ENCODE results near the gene CECR2. TPM values are rescaled to one million over a fixed set of nuclear protein-coding genes. Genes with fewer than 3 reads are reported as not detected.

Gene CECR2
- total and polyA plus RNA-seq, 2 experiments from 2014 or later = 0.10 TPM; not detected in 1

DNA sequence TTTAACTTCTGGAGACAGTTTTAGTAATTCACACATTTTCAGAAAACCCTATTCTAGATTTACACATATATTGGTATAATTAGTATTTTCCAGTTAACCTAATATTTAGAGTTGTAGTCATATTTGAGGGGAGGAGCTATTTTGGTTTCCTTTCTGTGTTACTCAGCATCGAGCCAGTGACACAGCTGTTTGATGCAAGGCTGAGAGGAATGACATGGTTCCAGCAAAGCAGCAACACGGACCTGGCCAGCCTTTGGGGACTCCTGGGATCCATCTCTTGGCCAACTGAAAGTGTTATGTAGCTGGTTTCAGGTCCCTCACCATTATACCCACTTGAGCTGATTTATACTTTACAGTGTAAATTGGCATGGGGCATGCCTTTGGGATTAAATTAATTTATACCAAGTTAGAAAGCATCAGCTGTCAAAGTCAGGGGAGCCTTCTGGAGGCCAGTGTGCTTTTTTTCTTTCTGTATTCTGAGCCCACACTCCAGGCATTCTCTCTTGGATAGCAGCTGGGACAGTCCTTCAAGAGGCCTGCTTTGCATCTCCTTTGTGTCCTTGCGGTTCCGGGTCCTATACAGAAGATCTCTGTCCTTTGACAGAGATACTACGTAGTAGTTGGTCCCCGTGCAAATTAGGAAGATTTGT lies 102.8 kb downstream of the CECR2 start:
- no peak overlapping the region for H3K4me2 ChIP-seq (ENCODE audit: unreplicated experiment)
- H3K9me2 ChIP-seq (ENCODE audit: insufficient read depth) = no peaks in the 10 kb centered on the region
- no peak overlapping the region for H2AFZ ChIP-seq
- WGBS, 2 experiments (ENCODE audit: low coverage in 1 of 2, low lambda C conversion rate in 2 of 2, missing lambda C conversion rate in 2 of 2) = 28 to 34% methylated on average over 6 of the region's 6 CpGs
- H3K9ac ChIP-seq = no peak overlapping the region
- no peak overlapping the region for H3K27ac ChIP-seq
- H3K27me3 ChIP-seq (replicated peaks; ENCODE audit: insufficient read depth) = peaks cover 24% of the 10 kb centered on the region
- no peaks in the 10 kb centered on the region for H3F3A ChIP-seq (ENCODE audit: insufficient read depth)
- H4K20me1 ChIP-seq (ENCODE audit: insufficient read depth) = no peaks in the 10 kb centered on the region
- in situ Hi-C loops (cut with MboI) = no loop called here
- H3K79me2 ChIP-seq (ENCODE audit: insufficient read depth) = no peaks in the 10 kb centered on the region
- H3K36me3 ChIP-seq (ENCODE audit: low read depth) = no peaks in the 10 kb centered on the region
- peak; percentile 29 for DNase-seq
- H3K9me3 ChIP-seq (ENCODE audit: low read depth) = no peaks in the 10 kb centered on the region
- TF ChIP-seq EZH2phosphoT487 (IDR thresholded peaks at IDR 0.05; ENCODE audit: insufficient read depth, low read depth) (no peak), EZH2 (IDR thresholded peaks at IDR 0.05; ENCODE audit: insufficient read depth, poor library complexity, severe bottlenecking) (no peak)
- H3K4me3 ChIP-seq = no peak overlapping the region
- no peaks in the 10 kb centered on the region for H3K4me1 ChIP-seq (ENCODE audit: insufficient read depth)

DNA sequence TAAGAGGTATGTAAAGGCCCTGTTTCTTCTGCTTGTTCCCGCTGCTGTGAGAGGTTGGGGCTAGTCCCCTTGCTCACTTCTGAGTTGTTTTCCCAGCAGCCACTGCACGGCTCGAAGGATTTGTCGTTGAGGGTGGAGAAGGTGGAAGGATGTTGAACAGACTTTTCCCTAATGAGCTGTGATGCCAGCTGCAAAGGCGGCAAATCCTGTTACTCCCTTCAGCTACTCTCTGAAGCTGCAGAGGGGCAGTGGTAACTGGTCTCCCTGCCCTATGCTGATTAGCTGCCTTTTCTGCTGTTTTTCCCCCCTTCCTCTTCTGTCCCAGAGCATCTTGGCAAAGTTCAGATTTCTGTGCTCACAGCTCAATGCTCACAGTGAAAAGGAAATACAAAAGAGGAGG lies 103.7 kb downstream of the CECR2 start:
- no peaks in the 10 kb centered on the region for H3K9me2 ChIP-seq (ENCODE audit: insufficient read depth)
- no peaks in the 10 kb centered on the region for H3F3A ChIP-seq (ENCODE audit: insufficient read depth)
- H3K79me2 ChIP-seq (ENCODE audit: insufficient read depth) = no peaks in the 10 kb centered on the region
- H3K9me3 ChIP-seq (ENCODE audit: low read depth) = no peaks in the 10 kb centered on the region
- no peak for DNase-seq
- H4K20me1 ChIP-seq (ENCODE audit: insufficient read depth) = no peaks in the 10 kb centered on the region
- H3K9ac ChIP-seq = no peak overlapping the region
- no peaks in the 10 kb centered on the region for H3K36me3 ChIP-seq (ENCODE audit: low read depth)
- no peak overlapping the region for H3K4me3 ChIP-seq
- no peak overlapping the region for H2AFZ ChIP-seq
- TF ChIP-seq EZH2 (IDR thresholded peaks at IDR 0.05; ENCODE audit: insufficient read depth, poor library complexity, severe bottlenecking) = no peak
- TF ChIP-seq EZH2phosphoT487 (IDR thresholded peaks at IDR 0.05; ENCODE audit: insufficient read depth, low read depth) = no peak
- peaks cover 24% of the 10 kb centered on the region for H3K27me3 ChIP-seq (replicated peaks; ENCODE audit: insufficient read depth)
- H3K27ac ChIP-seq = no peak overlapping the region
- H3K4me2 ChIP-seq (ENCODE audit: unreplicated experiment) = no peak overlapping the region
- WGBS, 2 experiments (ENCODE audit: low coverage in 1 of 2, low lambda C conversion rate in 2 of 2, missing lambda C conversion rate in 2 of 2) = 0 to 2% methylated on average over 5 of the region's 5 CpGs
- in situ Hi-C loops (cut with MboI) = no loop called here
- H3K4me1 ChIP-seq (ENCODE audit: insufficient read depth) = no peaks in the 10 kb centered on the region

DNA sequence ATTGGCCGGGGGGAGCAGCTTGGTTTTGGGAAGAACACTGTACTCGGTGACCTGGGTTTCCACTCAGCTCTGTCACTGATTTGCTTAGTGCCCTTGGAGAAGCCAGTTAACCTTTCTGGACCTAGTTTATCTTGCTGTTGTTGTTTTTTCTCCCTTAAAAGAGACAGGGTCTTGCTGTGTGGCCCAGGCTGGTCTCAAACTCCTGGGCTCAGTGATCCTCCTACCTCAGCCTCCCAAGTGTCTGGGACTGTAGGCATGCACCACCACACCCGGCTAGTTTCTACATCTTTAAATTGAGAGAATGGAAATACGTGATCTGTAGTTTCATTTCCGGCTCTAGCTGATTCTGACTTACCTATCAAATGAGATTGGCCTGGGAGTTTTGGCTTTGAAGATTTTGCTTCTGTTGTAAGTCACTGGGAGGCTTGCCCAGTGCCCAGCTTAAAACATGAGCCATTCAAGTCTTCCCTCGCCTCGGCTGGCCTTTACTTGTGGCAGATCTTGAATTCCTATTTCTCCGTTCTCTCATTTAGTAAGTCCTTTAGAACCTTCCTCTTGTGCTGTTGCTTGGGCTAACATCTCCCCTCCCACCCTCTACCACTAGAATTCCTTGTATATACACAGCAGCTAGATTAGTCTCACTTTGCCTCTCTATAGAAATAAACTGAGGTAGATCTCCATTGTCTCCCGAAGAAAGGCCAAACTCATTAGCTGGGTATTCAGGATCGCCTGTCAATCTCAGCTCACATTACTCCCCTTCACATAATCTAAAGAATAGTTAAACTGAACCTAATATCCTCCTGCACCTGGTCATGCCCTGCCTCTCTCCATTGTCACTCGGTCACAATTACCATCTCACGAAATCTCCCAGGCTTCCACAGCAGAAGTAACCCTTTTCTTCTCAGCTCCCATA lies 106.3 kb downstream of the CECR2 start:
- in situ Hi-C loops (cut with MboI) = no loop called here

DNA sequence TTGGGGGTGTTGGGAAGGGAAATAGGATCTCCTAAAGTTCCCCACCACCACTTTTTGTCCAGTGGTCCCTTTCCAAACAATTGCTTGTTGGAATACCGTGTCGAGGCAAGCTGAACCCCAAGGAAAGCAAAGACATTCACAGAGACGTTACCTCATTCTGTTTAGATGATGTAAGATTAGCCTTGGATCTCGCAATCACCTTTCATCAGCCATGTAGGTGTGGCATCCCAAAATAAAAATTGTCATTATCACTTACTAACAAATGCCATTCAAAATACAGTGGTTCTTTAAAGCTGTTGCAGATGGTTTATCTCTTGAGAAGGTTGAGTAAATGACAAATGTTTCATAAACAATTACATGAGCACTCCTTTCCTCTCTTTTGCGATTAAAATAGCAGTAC lies 107.6 kb downstream of the CECR2 start:
- Histone ChIP-seq H3K9me3 (ENCODE audit: low read depth) (no peaks in the 10 kb centered on the region), H3K27me3 (replicated peaks; ENCODE audit: insufficient read depth) (peaks cover 26% of the 10 kb centered on the region), H3K4me3 (no peak overlapping the region), H3K4me1 (ENCODE audit: insufficient read depth) (no peaks in the 10 kb centered on the region), H3K4me2 (ENCODE audit: unreplicated experiment) (no peak overlapping the region), H3K9me2 (ENCODE audit: insufficient read depth) (no peaks in the 10 kb centered on the region), H2AFZ (no peak overlapping the region), H3K79me2 (ENCODE audit: insufficient read depth) (no peaks in the 10 kb centered on the region), H3K36me3 (ENCODE audit: low read depth) (no peaks in the 10 kb centered on the region), H3F3A (ENCODE audit: insufficient read depth) (no peaks in the 10 kb centered on the region), H4K20me1 (ENCODE audit: insufficient read depth) (no peaks in the 10 kb centered on the region), H3K9ac (no peak overlapping the region), H3K27ac (no peak overlapping the region)
- 63 to 73% methylated on average over 5 of the region's 5 CpGs for whole genome bisulfite sequencing, 2 experiments (ENCODE audit: low coverage in 1 of 2, low lambda C conversion rate in 2 of 2, missing lambda C conversion rate in 2 of 2)
- no peak for DNase-seq
- no peak for TF ChIP-seq EZH2phosphoT487 (IDR thresholded peaks at IDR 0.05; ENCODE audit: insufficient read depth, low read depth)
- TF ChIP-seq EZH2 (IDR thresholded peaks at IDR 0.05; ENCODE audit: insufficient read depth, poor library complexity, severe bottlenecking) = no peak
- in situ Hi-C loops (cut with MboI) = no loop called here

More for the DNA sequence above, 106.3 kb downstream of the CECR2 start:
- Histone ChIP-seq H3K27ac (no peak overlapping the region), H3K27me3 (replicated peaks; ENCODE audit: insufficient read depth) (peaks cover 26% of the 10 kb centered on the region), H3K9me2 (ENCODE audit: insufficient read depth) (no peaks in the 10 kb centered on the region), H3K36me3 (ENCODE audit: low read depth) (no peaks in the 10 kb centered on the region), H4K20me1 (ENCODE audit: insufficient read depth) (no peaks in the 10 kb centered on the region), H3K79me2 (ENCODE audit: insufficient read depth) (no peaks in the 10 kb centered on the region), H3K9ac (no peak overlapping the region), H2AFZ (no peak overlapping the region), H3K4me3 (no peak overlapping the region), H3F3A (ENCODE audit: insufficient read depth) (no peaks in the 10 kb centered on the region), H3K4me2 (ENCODE audit: unreplicated experiment) (no peak overlapping the region), H3K4me1 (ENCODE audit: insufficient read depth) (no peaks in the 10 kb centered on the region), H3K9me3 (ENCODE audit: low read depth) (no peaks in the 10 kb centered on the region)
- 50 to 55% methylated on average over 12 of the region's 12 CpGs for WGBS, 2 experiments (ENCODE audit: low coverage in 1 of 2, low lambda C conversion rate in 2 of 2, missing lambda C conversion rate in 2 of 2)
- TF ChIP-seq EZH2 (IDR thresholded peaks at IDR 0.05; ENCODE audit: insufficient read depth, poor library complexity, severe bottlenecking) (no peak), EZH2phosphoT487 (IDR thresholded peaks at IDR 0.05; ENCODE audit: insufficient read depth, low read depth) (no peak)
- DNase-seq = no peak

All from GM23248 (cell line).